ENCODE measurements around the gene CADPS2.

The CADPS2 gene

GRCh38 chr7:122605929-122606328, 280.3 kb downstream of the CADPS2 start:
- no peak for DNase-seq (ENCODE audit: low read depth)
- TF ChIP-seq, protein P1, sequence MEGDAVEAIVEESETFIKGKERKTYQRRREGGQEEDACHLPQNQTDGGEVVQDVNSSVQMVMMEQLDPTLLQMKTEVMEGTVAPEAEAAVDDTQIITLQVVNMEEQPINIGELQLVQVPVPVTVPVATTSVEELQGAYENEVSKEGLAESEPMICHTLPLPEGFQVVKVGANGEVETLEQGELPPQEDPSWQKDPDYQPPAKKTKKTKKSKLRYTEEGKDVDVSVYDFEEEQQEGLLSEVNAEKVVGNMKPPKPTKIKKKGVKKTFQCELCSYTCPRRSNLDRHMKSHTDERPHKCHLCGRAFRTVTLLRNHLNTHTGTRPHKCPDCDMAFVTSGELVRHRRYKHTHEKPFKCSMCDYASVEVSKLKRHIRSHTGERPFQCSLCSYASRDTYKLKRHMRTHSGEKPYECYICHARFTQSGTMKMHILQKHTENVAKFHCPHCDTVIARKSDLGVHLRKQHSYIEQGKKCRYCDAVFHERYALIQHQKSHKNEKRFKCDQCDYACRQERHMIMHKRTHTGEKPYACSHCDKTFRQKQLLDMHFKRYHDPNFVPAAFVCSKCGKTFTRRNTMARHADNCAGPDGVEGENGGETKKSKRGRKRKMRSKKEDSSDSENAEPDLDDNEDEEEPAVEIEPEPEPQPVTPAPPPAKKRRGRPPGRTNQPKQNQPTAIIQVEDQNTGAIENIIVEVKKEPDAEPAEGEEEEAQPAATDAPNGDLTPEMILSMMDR (IDR thresholded peaks at IDR 0.05; ENCODE audit: low read depth, low read length, missing control alignments) = no peak
- no peak overlapping the region for H3K4me3 ChIP-seq (ENCODE audit: low read depth, low read length)
- in situ Hi-C loops (cut with HindIII; ENCODE audit: low sequenced_read_pairs) = no loop called here

DNA sequence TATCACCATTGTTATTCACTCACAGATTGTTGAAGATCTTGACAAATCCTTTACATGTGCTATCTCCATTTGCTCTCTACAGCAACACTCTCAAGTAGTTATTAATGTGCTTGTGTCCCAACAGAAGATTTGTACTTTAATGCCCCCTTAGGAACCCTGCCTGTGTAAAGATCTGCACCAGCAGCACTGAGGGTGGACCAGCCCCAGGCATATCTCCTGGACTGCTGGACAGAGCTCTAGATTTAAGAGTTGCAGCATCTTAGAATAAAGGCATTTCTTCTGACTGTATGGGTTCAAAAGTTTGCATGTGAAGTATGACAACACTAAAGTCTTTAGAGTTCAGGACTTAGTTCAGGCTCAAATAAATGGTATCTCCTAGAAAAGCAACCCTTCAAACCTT, 282.0 kb downstream of the CADPS2 start:
- no peak overlapping the region for H3K4me3 ChIP-seq (ENCODE audit: low read depth, low read length)
- no peak for DNase-seq (ENCODE audit: low read depth)
- in situ Hi-C loops (cut with HindIII; ENCODE audit: low sequenced_read_pairs) = no loop called here
- TF ChIP-seq, protein P1 (IDR thresholded peaks at IDR 0.05; ENCODE audit: low read depth, low read length, missing control alignments) = no peak

- no peak for DNase-seq (ENCODE audit: low read depth)
- in situ Hi-C loops (cut with HindIII; ENCODE audit: low sequenced_read_pairs) = no loop called here
Observed at GRCh38 chr7:122602800-122603199, 283.5 kb downstream of the CADPS2 start.

GRCh38 chr7:122600630-122601029, 285.6 kb downstream of the CADPS2 start:
- no peak overlapping the region for H3K4me3 ChIP-seq (ENCODE audit: low read depth, low read length)
- DNase-seq (ENCODE audit: low read depth) = no peak
- in situ Hi-C loops (cut with HindIII; ENCODE audit: low sequenced_read_pairs) = no loop called here
- TF ChIP-seq, protein P1 (IDR thresholded peaks at IDR 0.05; ENCODE audit: low read depth, low read length, missing control alignments) = no peak

More at GRCh38 chr7:122602800-122603199, 283.5 kb downstream of the CADPS2 start:
- no peak overlapping the region for H3K4me3 ChIP-seq (ENCODE audit: low read depth, low read length)
- TF ChIP-seq, protein P1 (IDR thresholded peaks at IDR 0.05; ENCODE audit: low read depth, low read length, missing control alignments) = no peak

DNA sequence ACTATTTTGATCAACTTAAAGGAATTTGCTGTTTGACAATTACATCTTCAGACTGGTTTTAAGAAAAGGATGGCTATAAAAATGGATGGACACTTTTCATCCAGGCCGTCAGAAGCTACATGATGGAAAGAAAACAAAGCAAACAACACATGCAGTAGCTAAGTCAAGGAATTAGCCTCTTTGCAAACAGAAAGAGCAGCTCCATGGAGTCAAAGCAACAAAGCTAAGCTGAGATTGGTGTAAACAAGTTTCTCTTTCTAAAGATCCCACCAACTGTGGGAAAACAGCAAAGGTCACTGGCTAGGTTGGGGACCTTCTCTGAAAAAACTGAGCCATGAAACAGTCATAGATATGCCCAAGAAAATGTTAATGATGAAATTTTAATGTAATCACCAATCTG, 286.2 kb downstream of the CADPS2 start:
- DNase-seq (ENCODE audit: low read depth) = no peak
- H3K4me3 ChIP-seq (ENCODE audit: low read depth, low read length) = no peak overlapping the region
- in situ Hi-C loops (cut with HindIII; ENCODE audit: low sequenced_read_pairs) = no loop called here
- TF ChIP-seq, protein P1 (IDR thresholded peaks at IDR 0.05; ENCODE audit: low read depth, low read length, missing control alignments) = no peak

- TF ChIP-seq, protein P1 (IDR thresholded peaks at IDR 0.05; ENCODE audit: low read depth, low read length, missing control alignments) = no peak
- H3K4me3 ChIP-seq (ENCODE audit: low read depth, low read length) = no peak overlapping the region
- in situ Hi-C loops (cut with HindIII; ENCODE audit: low sequenced_read_pairs) = no loop called here
- DNase-seq (ENCODE audit: low read depth) = no peak
Observed at GRCh38 chr7:122597277-122597676, 289.0 kb downstream of the CADPS2 start.

DNA sequence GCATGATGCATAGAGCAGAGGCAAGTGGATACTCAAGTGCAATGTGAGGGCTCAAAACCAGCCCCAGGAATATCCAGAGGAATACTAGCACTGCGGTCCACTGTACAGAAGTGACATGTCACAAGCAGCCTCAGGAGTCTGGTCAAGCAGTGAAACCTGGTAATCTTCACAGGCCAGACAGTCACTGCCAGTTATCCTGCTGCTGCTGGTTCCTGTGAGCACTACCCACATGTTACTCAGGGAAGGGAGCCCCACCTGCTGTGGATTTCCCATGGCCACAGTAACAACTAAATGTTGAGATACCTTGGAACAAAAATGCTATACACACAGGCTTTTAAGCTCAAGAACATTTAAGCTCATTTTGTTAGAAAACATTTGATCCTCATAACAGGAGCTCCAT, 290.4 kb downstream of the CADPS2 start:
- in situ Hi-C loops (cut with HindIII; ENCODE audit: low sequenced_read_pairs) = no loop called here
- TF ChIP-seq, protein P1 (IDR thresholded peaks at IDR 0.05; ENCODE audit: low read depth, low read length, missing control alignments) = no peak
- no peak for DNase-seq (ENCODE audit: low read depth)
- no peak overlapping the region for H3K4me3 ChIP-seq (ENCODE audit: low read depth, low read length)
